ENCODE data around the gene ALG9. TPM values are rescaled to one million over a fixed set of nuclear protein-coding genes. Genes with fewer than 3 reads are reported as not detected.

Gene ALG9
- total RNA-seq, 1 donor from 2014 or later = 36.9 TPM

DNA sequence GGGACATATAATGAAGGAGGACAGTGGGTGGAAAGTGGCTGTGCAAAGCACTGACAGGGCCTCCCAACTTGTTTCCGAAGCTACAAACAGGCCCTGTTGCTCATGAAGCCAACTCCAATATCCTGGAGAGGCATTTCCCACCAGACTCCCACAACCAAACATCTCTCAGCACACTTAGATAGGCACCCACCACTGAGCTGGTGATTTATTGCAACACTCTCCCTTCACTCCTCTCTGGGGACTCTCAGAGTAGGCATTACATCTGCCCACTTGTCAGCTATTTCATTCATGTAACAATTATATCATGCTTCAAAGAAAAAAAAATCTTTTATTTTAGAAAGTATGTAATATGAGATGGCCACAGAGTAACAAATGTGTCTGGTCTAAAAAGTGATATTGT lies 73.1 kb downstream of the ALG9 start:
- no peak overlapping the region for H3K4me2 ChIP-seq
- H3K79me2 ChIP-seq (ENCODE audit: low read depth) = no peaks in the 10 kb centered on the region
- no peak overlapping the region for H3K27ac ChIP-seq
- H3F3A ChIP-seq (ENCODE audit: low read depth) = no peaks in the 10 kb centered on the region
- no peaks in the 10 kb centered on the region for H3K4me1 ChIP-seq
- no peak overlapping the region for H3K4me3 ChIP-seq
- H2AFZ ChIP-seq (replicated peaks) = no peak overlapping the region
- no peaks in the 10 kb centered on the region for H3K9me3 Mint-ChIP-seq
- no peaks in the 10 kb centered on the region for H4K20me1 ChIP-seq (ENCODE audit: low read depth)
- H3K36me3 ChIP-seq = no peaks in the 10 kb centered on the region
- H3K9me3 ChIP-seq (ENCODE audit: low read depth) = no peaks in the 10 kb centered on the region
- H3K27me3 ChIP-seq = no peaks in the 10 kb centered on the region
- TF ChIP-seq EZH2 (IDR thresholded peaks at IDR 0.05) = no peak
- no peak for TF ChIP-seq EZH2phosphoT487 (IDR thresholded peaks at IDR 0.05)
- TF ChIP-seq CTCF (IDR thresholded peaks at IDR 0.05) = no peak
- peaks cover 20% of the 10 kb centered on the region for H3K36me3 Mint-ChIP-seq
- no peak overlapping the region for H3K27ac Mint-ChIP-seq
- no peak overlapping the region for H3K4me3 Mint-ChIP-seq
- H3K4me1 Mint-ChIP-seq = no peaks in the 10 kb centered on the region
- no peak for DNase-seq (ENCODE audit: low spot score)
- no peak overlapping the region for H3K9ac ChIP-seq
- peaks cover 2% of the 10 kb centered on the region for H3K27me3 Mint-ChIP-seq (ENCODE audit: insufficient read depth, low read depth)

- DNase-seq (ENCODE audit: low spot score) = no peak
- Histone ChIP-seq H4K20me1 (ENCODE audit: low read depth) (no peaks in the 10 kb centered on the region), H3F3A (ENCODE audit: low read depth) (no peaks in the 10 kb centered on the region), H3K4me2 (no peak overlapping the region), H3K27ac (no peak overlapping the region), H3K4me3 (no peak overlapping the region), H3K79me2 (ENCODE audit: low read depth) (no peaks in the 10 kb centered on the region), H3K9me3 (ENCODE audit: low read depth) (no peaks in the 10 kb centered on the region), H3K36me3 (no peaks in the 10 kb centered on the region), H2AFZ (replicated peaks) (no peak overlapping the region), H3K9ac (no peak overlapping the region), H3K4me1 (no peaks in the 10 kb centered on the region), H3K27me3 (no peaks in the 10 kb centered on the region)
- Mint-ChIP-seq H3K27me3 (ENCODE audit: insufficient read depth, low read depth) (peaks cover 2% of the 10 kb centered on the region), H3K4me3 (no peak overlapping the region), H3K9me3 (no peaks in the 10 kb centered on the region), H3K27ac (no peak overlapping the region), H3K36me3 (peaks cover 21% of the 10 kb centered on the region), H3K4me1 (no peaks in the 10 kb centered on the region)
- TF ChIP-seq EZH2phosphoT487 (IDR thresholded peaks at IDR 0.05) (no peak), CTCF (IDR thresholded peaks at IDR 0.05) (no peak), EZH2 (IDR thresholded peaks at IDR 0.05) (no peak)
Measured at GRCh38 chr11:111797145-111797581, 74.2 kb downstream of the ALG9 start.

- Histone ChIP-seq H3K79me2 (ENCODE audit: low read depth) (no peaks in the 10 kb centered on the region), H3K36me3 (no peaks in the 10 kb centered on the region), H3K9me3 (ENCODE audit: low read depth) (no peaks in the 10 kb centered on the region), H3K27ac (no peak overlapping the region), H3K4me2 (no peak overlapping the region), H4K20me1 (ENCODE audit: low read depth) (no peaks in the 10 kb centered on the region), H3K4me1 (no peaks in the 10 kb centered on the region), H3K4me3 (no peak overlapping the region), H3K27me3 (no peaks in the 10 kb centered on the region), H2AFZ (replicated peaks) (no peak overlapping the region), H3K9ac (no peak overlapping the region), H3F3A (ENCODE audit: low read depth) (no peaks in the 10 kb centered on the region)
- no peak for DNase-seq (ENCODE audit: low spot score)
- H3K27ac Mint-ChIP-seq = no peak overlapping the region
- H3K27me3 Mint-ChIP-seq (ENCODE audit: insufficient read depth, low read depth) = peaks cover 2% of the 10 kb centered on the region
- H3K4me3 Mint-ChIP-seq = no peak overlapping the region
- H3K9me3 Mint-ChIP-seq = no peaks in the 10 kb centered on the region
- H3K36me3 Mint-ChIP-seq = peaks cover 20% of the 10 kb centered on the region
- no peaks in the 10 kb centered on the region for H3K4me1 Mint-ChIP-seq
- TF ChIP-seq CTCF (IDR thresholded peaks at IDR 0.05) = no peak
- TF ChIP-seq EZH2phosphoT487 (IDR thresholded peaks at IDR 0.05) = no peak
- TF ChIP-seq EZH2 (IDR thresholded peaks at IDR 0.05) = no peak
Measured at GRCh38 chr11:111796696-111797095, 74.7 kb downstream of the ALG9 start.

Data from neural progenitor cell (in vitro differentiated cells).